Measurements from ENCODE around the gene SYT17. TPM values are rescaled to one million over a fixed set of nuclear protein-coding genes. Genes with fewer than 3 reads are reported as not detected.

SYT17 gene
- total and polyA plus RNA-seq, 10 of the 15 experiments (the other 5 are each of a cell fraction or from before 2014, with no cell fraction given) = 3.7 to 12.3 (median 5.0) TPM

GRCh38 chr16:19252904-19253303, 84.9 kb downstream of the SYT17 start:
- Histone ChIP-seq H3K9ac (ENCODE audit: control insufficient read depth, insufficient read depth, low read length) (no peak overlapping the region), H3K4me2 (ENCODE audit: control insufficient read depth, insufficient read depth) (no peak overlapping the region), H3K27ac (ENCODE audit: control insufficient read depth, insufficient read depth) (no peak overlapping the region), H3K9me3 (replicated peaks; ENCODE audit: control insufficient read depth, insufficient read depth, low read length) (no peaks in the 10 kb centered on the region; the same call in 2 of the 3 replicates), H3K36me3 (ENCODE audit: control insufficient read depth in 2 of 2, insufficient read depth in 2 of 2, low read length in 1 of 2) (no peaks in the 10 kb centered on the region), H3K4me3 (no peak overlapping the region), H4K20me1 (ENCODE audit: control insufficient read depth, insufficient read depth) (no peaks in the 10 kb centered on the region), H3K79me2 (ENCODE audit: control insufficient read depth, insufficient read depth, low read length) (no peaks in the 10 kb centered on the region), H3K4me1 (ENCODE audit: control insufficient read depth, insufficient read depth, low read length) (no peaks in the 10 kb centered on the region), H2AFZ (ENCODE audit: control insufficient read depth, low read depth, low read length) (no peak overlapping the region), H3K27me3 (replicated peaks in 1 of 2; ENCODE audit: control insufficient read depth in 2 of 2, insufficient read depth in 2 of 2, low read length in 1 of 2) (no peaks in the 10 kb centered on the region; a peak in 1 of 4 replicates)
- DNase-seq (ENCODE audit: low read depth, low spot score) (no peak), ATAC-seq (no peak), FAIRE-seq (no peak)
- ChIA-PET RAD21 (ENCODE audit: unreplicated experiment) (no interaction called here), POLR2A (no interaction called here), CTCF (interaction anchor here (0.6 to 1.9 kb wide), 3 partner anchors 29 to 242 kb away, joined by 3 to 5 read pairs (median 3); no protein-coding TSS in a partner anchor), SMC1A (ENCODE audit: uncharacterized antibody, unreplicated experiment) (interaction anchor here (0.8 to 1.7 kb wide), 3 partner anchors 9 to 18 kb away, joined by 3 to 4 read pairs (median 3); no protein-coding TSS in a partner anchor)
- in situ Hi-C loops (cut with MboI) (no loop called here), intact Hi-C loops (cut with micrococcal nuclease; ENCODE audit: unreplicated experiment) (no loop called here)
- no TSS peak for BruUV-seq (replicated peaks)
- 41% methylated on average over 2 of the region's 2 CpGs for WGBS (ENCODE audit: insufficient coverage, insufficient replicate concordance, low lambda C conversion rate, missing lambda C conversion rate)
- TF ChIP-seq TAF1 (IDR thresholded peaks at IDR 0.05; ENCODE audit: borderline replicate concordance, low read depth, low read length) = no peak
- TF ChIP-seq GABPA (IDR thresholded peaks at IDR 0.05; ENCODE audit: low read depth) = no peak
- TF ChIP-seq SPI1 (IDR thresholded peaks at IDR 0.05; ENCODE audit: borderline replicate concordance, insufficient read depth, low read depth, low read length) = peak; percentile 37; the same call in 1 of the 2 replicates
- TF ChIP-seq EGR1 (IDR thresholded peaks at IDR 0.05; ENCODE audit: borderline replicate concordance in 1 of 2, low read depth in 2 of 2, low read length in 2 of 2) = no peak
- TF ChIP-seq ZBTB40 (IDR thresholded peaks at IDR 0.05; ENCODE audit: borderline replicate concordance) = peak; percentile 86
- TF ChIP-seq HDGF (IDR thresholded peaks at IDR 0.05) = no peak
- TF ChIP-seq BRCA1 (IDR thresholded peaks at IDR 0.05; ENCODE audit: low read depth, low read length) = no peak
- TF ChIP-seq POLR2AphosphoS2 (IDR thresholded peaks at IDR 0.05; ENCODE audit: low read depth, low read length) = no peak
- no peak for TF ChIP-seq GATAD2B (conservative IDR thresholded peaks at IDR 0.05; ENCODE audit: low read depth)
- TF ChIP-seq ZNF217 (IDR thresholded peaks at IDR 0.05) = no peak

All from GM12878 (cell line).